Gastroesophageal sphincter (tissue), 3 donors: ENCODE results near the gene NR1H2.

Experiments used
- CTCF ChIP-seq, 4 experiments: fragments of 200-600 bp in 2 of 4; fragments of 450-650 bp in 2 of 4; sonication (generic) in 1 of 4; IDR thresholded peaks; one replicate each; pipeline ENCODE4 v1.5.1; 2017 to 2019; ENCODE audit warnings: antibody characterized with exemption in 4 of 4, mild to moderate bottlenecking in 2 of 4, moderate library complexity in 2 of 4
- EP300 ChIP-seq: sonication (generic); formaldehyde crosslinking; IDR thresholded peaks from one replicate; pipeline ENCODE4 v1.6.1; 2017; ENCODE audit warnings: antibody characterized with exemption, mild to moderate bottlenecking
- POLR2A ChIP-seq, 2 donors: fragments of 450-650 bp; IDR thresholded peaks; one replicate each; pipeline ENCODE4 v1.6.1; 2017; ENCODE audit warnings: antibody characterized with exemption in 2 of 2, mild to moderate bottlenecking in 2 of 2, moderate library complexity in 1 of 2
- POLR2AphosphoS5 ChIP-seq: sonication (generic); formaldehyde crosslinking; IDR thresholded peaks from one replicate; pipeline ENCODE4 v1.6.1; 2017; ENCODE audit warnings: antibody characterized with exemption

- TF ChIP-seq CTCF (IDR thresholded peaks at IDR 0.05) (no peak), POLR2AphosphoS5 (no peak), POLR2A (IDR thresholded peaks at IDR 0.05) (no peak), EP300 (no peak)
Observed at GRCh38 chr19:50412419-50412818, 36.2 kb downstream of the NR1H2 start.
